MM.1S (cell line): Measurements from ENCODE around the gene GDAP1L1.

Experiments used
- DNase-seq: peaks from one replicate; pipeline ENCODE4 v3.0.0-alpha.2; 2015
- H2AFZ ChIP-seq: fragments of 300-600 bp; sonication (generic); 2 replicates; pipeline ENCODE4 v1.6.0; 2016; ENCODE audit warnings: antibody characterized with exemption, low read length
- H3F3A ChIP-seq: fragments of 300-600 bp; sonication (generic); 2 replicates; pipeline ENCODE4 v1.6.1; 2016; ENCODE audit warnings: mild to moderate bottlenecking, antibody characterized with exemption, low read length, moderate library complexity, mixed read lengths; ENCODE audit not compliant: insufficient read depth
- H3K27ac ChIP-seq: fragments of 300-600 bp; sonication (generic); 2 replicates; pipeline ENCODE4 v1.5.1; 2016; ENCODE audit warnings: mild to moderate bottlenecking, low read length
- H3K27me3 ChIP-seq: fragments of 300-600 bp; sonication (generic); replicated peaks from 2 replicates; pipeline ENCODE4 v1.6.0; 2016; ENCODE audit warnings: low read length; ENCODE audit not compliant: insufficient read depth
- H3K36me3 ChIP-seq: fragments of 300-600 bp; sonication (generic); replicated peaks from 2 replicates; pipeline ENCODE4 v1.6.1; 2016; ENCODE audit warnings: mild to moderate bottlenecking, low read length, mixed read lengths; ENCODE audit not compliant: insufficient read depth
- H3K4me1 ChIP-seq: fragments of 300-600 bp; sonication (generic); 2 replicates; pipeline ENCODE4 v1.6.1; 2016; ENCODE audit warnings: low read length, mixed read lengths
- H3K4me2 ChIP-seq: fragments of 300-600 bp; sonication (generic); 2 replicates; pipeline ENCODE4 v1.6.0; 2016; ENCODE audit warnings: low read depth, low read length
- H3K4me3 ChIP-seq: fragments of 300-600 bp; sonication (generic); 2 replicates; pipeline ENCODE4 v1.5.1; 2016; ENCODE audit warnings: low read length, mixed read lengths
- H3K79me2 ChIP-seq: fragments of 300-600 bp; sonication (generic); 2 replicates; pipeline ENCODE4 v1.6.1; 2016; ENCODE audit warnings: mixed run types, low read length, mixed read lengths
- H3K9ac ChIP-seq: fragments of 300-600 bp; sonication (generic); 2 replicates; pipeline ENCODE4 v1.6.1; 2016; ENCODE audit warnings: low read length, mixed read lengths
- H3K9me2 ChIP-seq: fragments of 300-600 bp; sonication (generic); replicated peaks from 2 replicates; pipeline ENCODE4 v1.6.1; 2016; ENCODE audit warnings: mild to moderate bottlenecking, low read length, mixed read lengths; ENCODE audit not compliant: insufficient read depth
- H3K9me3 ChIP-seq: fragments of 300-600 bp; sonication (generic); replicated peaks from 2 replicates; pipeline ENCODE4 v1.6.1; 2016; ENCODE audit warnings: mild to moderate bottlenecking, low read length, mixed read lengths; ENCODE audit not compliant: insufficient read depth
- H4K20me1 ChIP-seq: fragments of 300-600 bp; sonication (generic); 2 replicates; pipeline ENCODE4 v1.6.1; 2016; ENCODE audit warnings: mild to moderate bottlenecking, low read length, moderate library complexity, mixed read lengths; ENCODE audit not compliant: insufficient read depth
- EZH2 ChIP-seq: fragments of 300-600 bp; sonication (generic); optimal IDR thresholded peaks from 2 replicates; pipeline ENCODE3; 2017; ENCODE audit warnings: low read depth, mild to moderate bottlenecking, antibody characterized with exemption, low read length, mixed read lengths
- EZH2phosphoT487 ChIP-seq: fragments of 300-600 bp; sonication (generic); IDR thresholded peaks from 2 replicates; pipeline ENCODE4 v1.6.1; 2018; ENCODE audit warnings: antibody characterized with exemption, low read length
- TF ChIP-seq, protein P1 (sequence below): fragments of 300-600 bp; sonication (generic); IDR thresholded peaks from 2 replicates; pipeline ENCODE4 v1.5.1; 2016; ENCODE audit warnings: antibody characterized with exemption, low read length, mixed read lengths

Gene GDAP1L1

DNA sequence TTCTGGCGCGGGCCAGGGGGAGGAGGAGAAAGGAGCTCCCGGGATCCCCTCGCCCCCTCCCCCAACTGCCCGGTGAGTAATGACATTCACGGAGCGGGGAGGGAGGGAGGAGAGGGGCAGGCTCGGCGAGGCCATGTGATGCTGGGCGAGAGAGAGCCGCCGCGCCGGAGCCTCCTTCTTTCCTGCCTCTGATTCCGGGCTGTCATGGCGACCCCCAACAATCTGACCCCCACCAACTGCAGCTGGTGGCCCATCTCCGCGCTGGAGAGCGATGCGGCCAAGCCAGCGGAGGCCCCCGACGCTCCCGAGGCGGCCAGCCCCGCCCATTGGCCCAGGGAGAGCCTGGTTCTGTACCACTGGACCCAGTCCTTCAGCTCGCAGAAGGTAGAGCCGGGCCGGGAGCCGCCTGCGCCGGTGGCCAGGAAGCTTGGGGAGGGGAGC, at the start of gene GDAP1L1:
Gene GDAP1L1, plus strand, starts transcription at position 178 of the 441 bp plus-strand sequence. Its CDS starts 27 bp downstream, at position 205.
- Histone ChIP-seq H3K4me2 (no peak within 1 kb of the TSS), H3K27me3 (no peaks in the 10 kb centered on the region), H3K79me2 (no peaks in the 10 kb centered on the region), H3K9ac (no peak within 1 kb of the TSS), H3K4me1 (no peaks in the 10 kb centered on the region), H3K4me3 (no peak within 1 kb of the TSS), H3K27ac (no peak within 1 kb of the TSS), H3F3A (no peaks in the 10 kb centered on the region), H2AFZ (no peak within 1 kb of the TSS), H3K36me3 (no peaks in the 10 kb centered on the region), H4K20me1 (no peaks in the 10 kb centered on the region), H3K9me3 (no peaks in the 10 kb centered on the region), H3K9me2 (no peaks in the 10 kb centered on the region)
- DNase-seq, result no peak
- TF ChIP-seq EZH2phosphoT487, result no peak
- TF ChIP-seq, protein P1, sequence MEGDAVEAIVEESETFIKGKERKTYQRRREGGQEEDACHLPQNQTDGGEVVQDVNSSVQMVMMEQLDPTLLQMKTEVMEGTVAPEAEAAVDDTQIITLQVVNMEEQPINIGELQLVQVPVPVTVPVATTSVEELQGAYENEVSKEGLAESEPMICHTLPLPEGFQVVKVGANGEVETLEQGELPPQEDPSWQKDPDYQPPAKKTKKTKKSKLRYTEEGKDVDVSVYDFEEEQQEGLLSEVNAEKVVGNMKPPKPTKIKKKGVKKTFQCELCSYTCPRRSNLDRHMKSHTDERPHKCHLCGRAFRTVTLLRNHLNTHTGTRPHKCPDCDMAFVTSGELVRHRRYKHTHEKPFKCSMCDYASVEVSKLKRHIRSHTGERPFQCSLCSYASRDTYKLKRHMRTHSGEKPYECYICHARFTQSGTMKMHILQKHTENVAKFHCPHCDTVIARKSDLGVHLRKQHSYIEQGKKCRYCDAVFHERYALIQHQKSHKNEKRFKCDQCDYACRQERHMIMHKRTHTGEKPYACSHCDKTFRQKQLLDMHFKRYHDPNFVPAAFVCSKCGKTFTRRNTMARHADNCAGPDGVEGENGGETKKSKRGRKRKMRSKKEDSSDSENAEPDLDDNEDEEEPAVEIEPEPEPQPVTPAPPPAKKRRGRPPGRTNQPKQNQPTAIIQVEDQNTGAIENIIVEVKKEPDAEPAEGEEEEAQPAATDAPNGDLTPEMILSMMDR, result no peak

DNA sequence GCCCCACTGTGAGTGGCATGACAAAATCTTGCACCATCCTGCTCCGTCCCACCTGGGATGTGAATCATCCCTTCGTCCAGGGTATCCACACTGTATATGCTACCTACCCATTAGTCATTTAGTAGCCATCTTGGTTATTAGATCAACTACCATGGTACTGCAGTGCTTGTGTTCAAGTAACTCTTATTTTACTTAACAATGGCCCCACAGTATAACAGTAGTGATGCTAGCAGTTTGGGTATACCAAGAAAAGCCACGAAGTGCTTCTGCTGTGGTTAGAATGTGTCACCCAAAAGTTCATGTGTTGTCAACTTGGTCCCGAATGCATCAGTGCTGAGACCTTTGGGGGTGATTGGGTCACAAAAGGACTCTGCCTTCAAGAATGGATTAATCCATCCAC, 48.2 kb upstream of the GDAP1L1 start:
- Histone ChIP-seq H3K9ac (no peak overlapping the region), H3K4me1 (no peaks in the 10 kb centered on the region; the same call in 1 of the 2 replicates), H4K20me1 (no peaks in the 10 kb centered on the region), H3K4me2 (no peak overlapping the region), H3K36me3 (peaks cover 8% of the 10 kb centered on the region), H3K9me3 (no peaks in the 10 kb centered on the region), H3K27ac (no peak overlapping the region), H3K79me2 (peaks cover 49% of the 10 kb centered on the region), H3K9me2 (no peaks in the 10 kb centered on the region), H2AFZ (no peak overlapping the region), H3F3A (no peaks in the 10 kb centered on the region), H3K4me3 (no peak overlapping the region), H3K27me3 (no peaks in the 10 kb centered on the region)
- DNase-seq, result no peak
- TF ChIP-seq EZH2phosphoT487 (no peak), EZH2 (no peak)
- TF ChIP-seq, protein P1, result no peak

DNA sequence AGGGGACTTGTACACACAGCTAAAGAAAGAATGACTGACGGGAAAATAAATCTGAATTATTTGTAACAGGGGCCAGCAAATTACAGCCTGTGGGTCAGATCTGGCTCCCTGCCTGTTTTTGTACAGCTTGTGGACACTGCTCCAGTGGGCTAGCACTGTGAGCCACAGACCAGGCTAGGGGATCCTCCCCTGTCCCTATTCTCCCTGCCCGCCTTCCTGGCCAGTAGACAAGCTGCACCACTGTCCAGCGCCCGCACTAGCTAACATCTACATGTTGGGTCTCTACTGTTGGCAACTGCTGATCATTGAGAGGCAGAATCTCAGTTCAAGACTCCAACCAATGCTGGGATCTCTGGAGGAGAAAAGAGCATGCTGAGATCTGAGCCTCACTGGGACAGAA, 47.2 kb upstream of the GDAP1L1 start:
- Histone ChIP-seq H2AFZ (no peak overlapping the region), H3K4me1 (no peaks in the 10 kb centered on the region; the same call in 1 of the 2 replicates), H3K9me3 (no peaks in the 10 kb centered on the region), H3K36me3 (peaks cover 8% of the 10 kb centered on the region), H3K9me2 (no peaks in the 10 kb centered on the region), H4K20me1 (no peaks in the 10 kb centered on the region), H3K27me3 (no peaks in the 10 kb centered on the region), H3K4me3 (no peak overlapping the region), H3K27ac (no peak overlapping the region), H3F3A (no peaks in the 10 kb centered on the region), H3K9ac (no peak overlapping the region), H3K4me2 (no peak overlapping the region), H3K79me2 (peaks cover 59% of the 10 kb centered on the region)
- DNase-seq, result no peak
- TF ChIP-seq EZH2phosphoT487, result no peak
- no peak for TF ChIP-seq EZH2
- TF ChIP-seq, protein P1, result no peak
